ENCODE measurements around the gene SLC30A2.

DNA sequence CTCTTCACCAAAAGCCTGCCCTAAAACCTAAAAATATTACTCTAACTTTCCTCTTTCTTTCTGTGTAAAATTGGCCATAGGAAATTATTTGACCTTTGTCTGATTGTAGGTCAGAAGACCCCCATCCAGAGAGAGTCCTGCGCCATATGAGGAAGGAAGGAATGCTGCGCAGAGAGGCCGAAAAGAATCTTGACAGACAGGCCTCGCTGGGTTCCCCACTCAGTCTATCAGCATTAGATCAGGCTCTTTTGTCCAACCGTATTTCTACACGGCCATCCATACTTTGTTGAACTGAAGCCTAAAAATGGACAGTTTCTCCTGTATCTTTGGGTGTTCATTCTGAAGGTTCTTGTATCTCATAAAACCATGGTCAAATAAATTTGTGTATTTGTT, 4.3 kb upstream of the SLC30A2 start:
- TF ChIP-seq CTCF (IDR thresholded peaks at IDR 0.05; ENCODE audit: low read length), result no peak
- TF ChIP-seq EZH2phosphoT487 (IDR thresholded peaks at IDR 0.05; ENCODE audit: low read length), result no peak
- TF ChIP-seq EZH2 (optimal IDR thresholded peaks at IDR 0.05; ENCODE audit: low read depth, low read length), result no peak

Data from MM.1S (cell line).